AG20443 (cell line): ENCODE data around the gene PDX1.

ENCODE experiments used
- DNase-seq: peaks from one replicate; pipeline ENCODE4 v3.0.0; 2012; ENCODE audit warnings: low spot score, mixed read lengths

Gene PDX1

GRCh38 chr13:27970382-27971235 lies 50.8 kb downstream of the PDX1 start:
- no peak for DNase-seq

- no peak for DNase-seq
Observed at GRCh38 chr13:27971236-27971645, 51.4 kb downstream of the PDX1 start.

- no peak for DNase-seq
Observed at GRCh38 chr13:27971776-27972477, 52.1 kb downstream of the PDX1 start.

- no peak for DNase-seq
Observed at GRCh38 chr13:27972478-27972820, 52.6 kb downstream of the PDX1 start.

- peak; percentile 6 for DNase-seq
Observed at GRCh38 chr13:27973291-27973690, 53.5 kb downstream of the PDX1 start.

- DNase-seq = peak; percentile 7
Observed at GRCh38 chr13:27973961-27974662, 54.3 kb downstream of the PDX1 start.
